ENCODE data around the gene PDZRN3.

- TF ChIP-seq CTCF (IDR thresholded peaks at IDR 0.05) = no peak
- no peak for TF ChIP-seq POLR2A (IDR thresholded peaks at IDR 0.05)
These were observed 134.1 kb downstream of the PDZRN3 start for GRCh38 chr3:73490453-73491286.
